Inferior parietal cortex (tissue), 1 donor: ENCODE data around the gene NSG1.
"Not testable (repeated sequence)": the region's sequence is repeated elsewhere in the genome, so short reads cannot be mapped to it uniquely, and the experiment has no call there.

Experiments used
- DNase-seq: peaks from one replicate; pipeline ENCODE4 v3.0.0-alpha.2; 2016; ENCODE audit errors: extremely low spot score

NSG1 gene

GRCh38 chr4:4432341-4433125, 45.6 kb downstream of the NSG1 start:
- no peak for DNase-seq

DNA sequence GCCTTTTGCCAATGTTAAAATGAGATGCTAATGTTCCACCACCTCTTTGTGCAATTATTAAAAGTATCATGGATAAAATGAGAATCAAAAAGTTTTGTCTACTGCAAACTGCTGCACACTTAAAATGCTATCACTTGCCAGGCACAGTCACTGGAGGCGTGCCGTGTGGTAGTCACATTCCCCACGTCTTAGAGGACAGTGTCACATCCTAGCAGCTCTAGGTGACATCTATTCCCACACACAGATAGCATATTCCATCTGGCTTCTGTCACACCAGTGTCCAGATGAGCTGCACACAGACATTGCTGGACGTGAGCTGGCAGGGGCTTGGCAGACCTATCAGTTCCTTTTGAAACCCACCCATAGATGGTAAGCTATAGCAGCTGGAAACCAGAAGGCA, 47.0 kb downstream of the NSG1 start:
- no peak for DNase-seq

DNA sequence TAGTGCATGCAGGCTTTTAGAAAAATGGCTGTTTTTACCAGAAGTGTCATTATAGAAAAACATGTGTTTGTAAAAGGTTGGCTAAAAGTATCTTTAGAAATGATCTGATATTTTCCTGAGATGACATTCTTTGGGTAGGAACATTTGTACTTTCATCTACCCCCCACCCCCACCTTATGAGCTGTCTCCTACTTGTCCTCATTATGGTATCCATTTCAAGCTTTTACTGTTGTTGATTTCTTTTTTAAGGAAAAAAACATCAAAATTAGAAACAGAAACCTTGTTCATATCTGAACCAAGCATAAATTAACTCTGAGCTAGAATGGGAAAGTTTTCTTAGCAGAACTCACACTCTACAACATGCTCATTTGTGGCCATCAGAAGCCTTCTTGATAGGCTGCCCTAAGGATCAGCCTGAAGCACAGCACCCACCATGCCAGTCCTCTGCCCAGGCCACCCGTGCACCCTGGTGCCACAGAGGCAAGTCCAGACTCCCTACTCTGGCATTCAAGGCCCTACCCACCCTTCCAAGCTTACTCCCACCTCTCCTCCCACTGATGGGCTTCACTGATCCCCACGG, 49.4 kb downstream of the NSG1 start:
- no peak for DNase-seq

DNA sequence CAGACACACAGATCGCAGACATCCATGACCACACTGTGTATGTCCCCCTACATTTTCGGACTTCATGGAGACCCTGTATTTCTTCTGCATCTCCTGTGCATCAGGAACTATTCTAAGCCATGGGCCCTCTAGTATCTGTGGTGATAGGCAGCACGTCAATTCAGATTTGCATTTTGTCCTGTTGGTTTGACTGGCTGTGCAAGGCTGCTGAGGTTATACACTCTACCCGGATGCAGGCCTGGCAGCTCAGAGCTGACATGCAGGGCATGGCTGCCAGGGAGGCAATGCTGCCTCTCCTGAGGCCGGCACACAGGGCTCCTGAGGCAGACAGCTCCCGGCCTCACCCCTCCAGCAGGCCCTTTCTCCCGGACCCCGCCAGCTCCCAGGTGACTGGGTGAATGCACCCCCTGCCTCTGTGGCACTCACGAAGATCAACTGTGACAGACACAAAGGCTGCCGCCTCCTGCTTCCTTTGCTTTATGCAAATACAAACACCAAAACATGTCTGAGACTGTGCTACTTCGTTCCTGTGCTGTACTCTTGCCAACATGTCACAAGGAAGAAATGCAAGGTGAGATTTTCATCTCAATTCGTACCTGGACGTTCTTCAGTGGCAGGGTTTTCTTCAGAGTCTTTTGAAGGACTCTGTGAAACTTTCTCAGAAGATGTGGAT, 51.0 kb downstream of the NSG1 start:
- DNase-seq = no peak

DNA sequence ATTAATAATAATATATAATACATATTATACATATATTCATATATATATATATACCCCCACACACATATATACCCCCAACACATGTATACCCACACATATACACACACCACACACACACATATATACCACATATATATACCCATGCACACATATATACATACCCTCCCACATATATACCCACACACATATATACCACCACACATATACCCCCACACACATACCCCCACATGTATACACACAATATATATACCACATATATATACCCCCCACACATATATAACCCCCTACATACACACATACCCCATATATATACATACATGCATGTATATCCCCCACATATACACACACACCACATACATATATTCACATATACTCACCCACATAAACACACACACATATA, 52.0 kb downstream of the NSG1 start:
- DNase-seq = no peak

- no peak for DNase-seq
Measured at GRCh38 chr4:4439782-4440181, 52.9 kb downstream of the NSG1 start.

- DNase-seq = no peak
Measured at GRCh38 chr4:4440333-4441061, 53.6 kb downstream of the NSG1 start.

GRCh38 chr4:4443821-4444220, 56.9 kb downstream of the NSG1 start:
- no peak for DNase-seq

GRCh38 chr4:4446434-4446833, 59.5 kb downstream of the NSG1 start:
- DNase-seq = no peak

DNA sequence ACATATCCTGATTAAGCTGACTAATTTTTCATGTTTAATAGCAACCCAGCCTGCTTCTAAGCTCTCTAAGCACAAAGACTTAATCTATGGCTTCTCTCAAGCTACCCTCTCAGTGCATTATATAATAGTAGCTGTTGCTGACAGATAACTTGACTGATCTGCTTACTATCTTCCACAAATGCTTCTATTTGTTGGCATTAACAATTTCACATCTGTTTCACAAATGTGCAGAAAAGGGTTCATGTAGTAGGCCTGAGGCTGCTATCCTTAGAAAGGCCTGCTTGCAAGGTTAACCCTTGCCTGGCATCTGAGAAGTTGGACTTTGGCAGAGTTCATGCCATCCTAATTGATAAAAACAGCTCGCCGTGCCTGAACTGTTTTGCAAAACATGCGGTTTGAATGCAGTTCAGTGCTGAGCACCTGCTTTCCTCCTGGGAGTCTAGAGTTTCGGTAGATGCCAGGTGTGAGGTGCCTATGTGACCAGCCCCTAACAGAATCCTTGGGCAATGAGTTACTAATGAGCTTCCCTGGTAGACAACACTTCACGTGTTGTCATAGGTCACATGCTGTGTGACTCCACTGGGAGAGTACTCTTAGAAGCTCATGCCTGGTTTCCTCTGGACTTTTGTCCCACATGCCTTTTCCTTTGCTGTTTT, 68.4 kb downstream of the NSG1 start:
- DNase-seq = no peak

GRCh38 chr4:4456351-4456750, 69.4 kb downstream of the NSG1 start:
- DNase-seq = no peak

- DNase-seq = no peak
Measured at GRCh38 chr4:4456816-4457578, 70.1 kb downstream of the NSG1 start.

DNA sequence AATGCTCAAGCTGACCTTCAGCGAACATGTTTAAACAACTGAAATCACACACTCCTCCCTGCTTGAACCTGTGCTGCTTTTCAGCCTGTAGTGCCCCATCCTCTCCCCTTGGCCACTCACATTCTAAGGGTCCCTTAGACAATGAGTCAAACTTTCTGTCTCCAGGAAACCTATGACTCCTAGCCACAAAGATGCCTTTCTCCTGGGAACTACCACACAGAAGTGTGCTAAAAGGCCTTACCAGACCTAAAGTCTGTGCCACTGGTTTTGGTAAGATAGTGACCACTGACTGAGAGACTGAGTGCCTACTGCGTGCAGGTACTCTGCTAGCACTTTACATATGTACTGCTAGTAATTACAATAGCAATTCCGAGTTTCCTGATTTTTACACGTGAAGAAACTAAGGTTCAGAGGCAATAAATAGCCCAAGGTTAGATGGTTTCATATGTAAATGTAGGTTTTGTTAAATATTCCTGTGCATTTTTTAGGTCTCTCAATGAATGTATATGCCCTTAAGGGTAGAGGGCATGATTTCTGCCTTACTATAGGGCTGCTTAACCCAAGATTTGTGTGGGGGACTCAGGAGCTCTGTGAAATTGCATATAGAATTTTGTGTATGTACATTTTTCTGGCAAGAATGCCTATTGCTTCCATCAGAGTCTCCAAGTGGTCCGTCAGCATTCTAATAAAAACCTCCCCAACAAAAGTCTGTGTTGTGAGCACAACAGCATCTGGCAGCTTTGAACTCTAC, 71.1 kb downstream of the NSG1 start:
- DNase-seq = no peak

- DNase-seq = no peak
Measured at GRCh38 chr4:4459181-4459580, 72.3 kb downstream of the NSG1 start.

DNA sequence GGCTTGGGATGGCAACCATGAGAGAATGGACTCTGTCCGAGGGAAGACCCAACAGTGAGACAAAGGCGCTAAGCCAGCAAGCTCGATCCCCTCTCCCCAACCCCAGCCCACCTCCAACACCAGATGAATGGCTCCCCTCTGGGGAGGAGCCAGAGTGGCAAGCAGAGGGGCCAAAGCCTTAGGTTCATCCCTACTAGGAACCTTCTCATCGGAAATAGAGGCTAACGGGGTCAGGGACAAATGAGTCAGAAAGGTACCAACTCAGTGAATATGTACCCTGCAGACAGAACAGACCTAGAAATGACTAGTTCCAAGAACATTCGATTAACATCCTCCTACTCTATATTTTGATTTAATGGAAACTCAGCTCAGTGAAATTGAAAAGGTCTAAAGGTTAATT, 73.9 kb downstream of the NSG1 start:
- DNase-seq = no peak

DNA sequence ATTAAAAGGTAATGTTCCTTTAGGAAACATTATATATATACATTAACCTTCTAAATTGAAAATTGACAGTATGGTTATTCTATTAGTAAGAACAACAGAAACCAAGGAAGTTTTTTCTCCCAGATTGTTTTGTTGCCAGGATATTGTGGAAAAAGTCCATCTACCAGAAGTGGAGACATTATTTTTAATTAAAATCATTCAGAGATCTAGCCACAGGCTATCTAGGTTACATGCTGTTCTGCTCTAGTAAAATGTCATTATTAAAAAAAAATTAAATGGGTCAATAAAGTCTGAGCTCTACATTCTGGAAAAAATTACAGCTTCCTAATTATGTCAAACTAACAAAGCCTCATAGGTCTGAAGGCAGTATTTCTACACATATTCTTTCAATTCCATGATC, 74.3 kb downstream of the NSG1 start:
- DNase-seq = no peak

DNA sequence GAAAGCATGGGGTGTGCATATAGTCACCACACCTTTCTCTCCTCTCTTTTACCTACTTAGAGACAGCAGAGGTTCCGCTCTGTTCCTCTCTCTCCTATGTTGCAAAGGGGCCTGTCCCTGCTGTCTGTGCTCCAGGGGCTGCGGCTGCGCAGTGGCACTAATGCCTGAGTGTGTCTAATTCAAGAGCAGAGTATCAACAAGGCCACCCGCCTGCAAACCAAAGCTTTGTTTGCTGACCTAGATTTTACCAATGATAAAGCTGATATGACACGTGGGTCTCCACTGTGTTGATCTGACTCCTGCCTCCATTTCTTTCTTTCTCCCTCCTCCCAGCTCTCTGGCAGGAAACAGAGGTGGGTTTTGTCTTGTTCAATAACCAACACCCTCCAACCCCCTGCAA, 74.9 kb downstream of the NSG1 start:
- DNase-seq = no peak

DNA sequence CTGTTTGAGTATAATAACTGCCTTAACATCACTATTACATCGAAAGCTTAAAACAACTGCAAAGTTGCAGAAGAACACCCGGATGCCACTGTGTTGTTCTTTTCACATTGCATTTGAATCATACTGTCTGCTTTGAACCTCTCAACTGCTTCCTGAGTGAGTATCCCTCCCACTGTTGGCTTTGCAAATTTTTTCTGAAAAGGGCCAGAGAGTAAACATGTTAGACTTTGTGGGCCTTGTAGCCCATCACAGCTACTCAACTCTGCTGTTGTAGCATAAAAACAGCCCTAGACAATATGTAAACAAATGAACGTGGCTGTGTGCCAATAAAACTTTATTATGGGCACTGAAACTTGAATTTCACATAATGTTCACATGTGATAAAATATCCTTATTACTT, 76.1 kb downstream of the NSG1 start:
- no peak for DNase-seq

DNA sequence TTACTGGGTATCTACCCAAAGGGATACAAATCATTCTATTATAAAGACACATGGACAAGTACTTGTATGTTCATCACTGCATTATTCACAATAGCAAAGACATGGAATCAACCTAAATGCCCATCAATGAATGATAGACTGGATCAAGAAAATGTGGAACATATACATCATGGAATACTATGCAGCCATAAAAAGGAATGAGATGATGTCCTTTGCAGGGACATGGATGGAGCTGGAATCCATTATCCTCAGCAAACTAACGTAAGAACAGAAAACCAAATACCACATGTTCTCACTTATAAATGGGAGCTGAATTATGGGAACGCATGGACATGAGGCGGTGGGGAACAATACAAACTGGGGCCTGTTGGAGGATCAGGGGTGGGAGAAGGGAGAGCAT, 78.3 kb downstream of the NSG1 start:
- not testable (repeated sequence) for DNase-seq
